WTC11 (cell line): ENCODE results near the gene ADAMTS12.

Experiments
- CTCF ChIP-seq: fragments of 200-600 bp; IDR thresholded peaks from 2 replicates; pipeline ENCODE4 v1.8.0; 2022; ENCODE audit warnings: antibody characterized with exemption
- FOXJ3 ChIP-seq: sonication (generic); formaldehyde crosslinking; IDR thresholded peaks from 2 replicates; pipeline ENCODE4 v1.9.0; 2021; ENCODE audit warnings: missing genetic modification reagents, mild to moderate bottlenecking, borderline replicate concordance
- IRF2 ChIP-seq: sonication (generic); formaldehyde crosslinking; IDR thresholded peaks from 2 replicates; pipeline ENCODE4 v1.8.0; 2022; ENCODE audit warnings: low read depth, missing genetic modification reagents, borderline replicate concordance
- JAZF1 ChIP-seq: fragments of 250-450 bp; sonication (Bioruptor Pico); IDR thresholded peaks from 2 replicates; pipeline ENCODE4 v1.9.0; 2021; ENCODE audit warnings: moderate library complexity, mild to moderate bottlenecking, inconsistent platforms
- MAX ChIP-seq: sonication (generic); formaldehyde crosslinking; IDR thresholded peaks from 2 replicates; pipeline ENCODE4 v1.8.0; 2022; ENCODE audit warnings: mild to moderate bottlenecking, missing genetic modification reagents
- USF2 ChIP-seq: sonication (generic); formaldehyde crosslinking; IDR thresholded peaks from 2 replicates; pipeline ENCODE4 v1.8.1; 2023; ENCODE audit warnings: mild to moderate bottlenecking, missing genetic modification reagents, moderate library complexity
- TF ChIP-seq, protein P1 (sequence below): sonication (generic); formaldehyde crosslinking; IDR thresholded peaks from 2 replicates; pipeline ENCODE4 v1.8.1; 2023; ENCODE audit warnings: mild to moderate bottlenecking, moderate library complexity, missing genetic modification reagents
- TF ChIP-seq, protein P2 (sequence below): fragments of 250-450 bp; sonication (Bioruptor Pico); IDR thresholded peaks from 2 replicates; pipeline ENCODE4 v1.8.0; 2021; ENCODE audit warnings: mild to moderate bottlenecking
- TF ChIP-seq, protein P3 (sequence below): sonication (generic); formaldehyde crosslinking; IDR thresholded peaks from 2 replicates; pipeline ENCODE4 v1.8.1; 2023; ENCODE audit warnings: mild to moderate bottlenecking, missing genetic modification reagents
- TF ChIP-seq, protein P4 (sequence below): sonication (generic); formaldehyde crosslinking; IDR thresholded peaks from 2 replicates; pipeline ENCODE4 v1.8.0; 2023; ENCODE audit warnings: missing genetic modification reagents

DNA sequence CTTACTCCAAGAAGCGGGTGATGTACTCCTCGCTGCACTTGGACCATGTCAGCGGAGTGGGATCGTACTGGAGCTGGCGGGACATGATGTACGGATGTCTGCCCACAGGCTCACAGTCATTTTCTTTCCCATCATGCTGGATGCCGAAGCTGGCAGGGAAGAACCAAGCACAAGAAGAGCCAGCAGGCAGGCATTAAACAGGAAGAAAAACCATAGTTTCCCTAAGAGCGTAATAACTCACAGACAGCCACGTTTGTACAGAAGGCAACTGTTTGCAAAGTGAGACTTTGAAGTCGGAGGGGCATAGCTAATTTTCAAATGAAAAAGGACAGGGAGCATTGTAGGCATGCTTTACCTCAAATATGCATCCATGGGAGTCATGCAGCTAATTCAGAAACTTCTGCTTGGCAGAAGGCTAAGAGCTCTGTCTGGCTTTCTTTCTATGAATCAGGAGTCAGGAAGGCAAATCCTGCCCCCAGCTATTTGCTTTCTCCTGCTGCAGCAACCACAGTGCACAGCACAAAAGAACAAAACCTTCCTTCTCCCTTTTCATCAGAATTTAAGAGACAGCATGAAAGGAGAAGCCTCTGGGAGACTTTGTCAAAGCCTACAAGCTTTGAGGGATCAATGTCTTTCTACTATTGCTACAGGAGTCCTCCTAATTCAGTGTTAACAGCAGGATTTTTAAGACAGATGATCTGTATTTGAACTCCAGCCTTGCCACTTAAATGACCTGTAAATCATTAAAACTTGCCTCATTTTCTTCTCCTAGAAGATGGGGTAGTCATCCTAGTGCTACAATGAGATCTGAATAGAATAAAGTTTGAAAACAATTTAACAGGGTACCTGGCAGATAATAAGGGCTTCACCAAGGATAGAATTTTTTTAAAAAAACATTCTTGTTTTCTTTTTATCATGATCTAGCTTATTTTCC lies 242.0 kb downstream of the ADAMTS12 start:
- TF ChIP-seq, protein P1, sequence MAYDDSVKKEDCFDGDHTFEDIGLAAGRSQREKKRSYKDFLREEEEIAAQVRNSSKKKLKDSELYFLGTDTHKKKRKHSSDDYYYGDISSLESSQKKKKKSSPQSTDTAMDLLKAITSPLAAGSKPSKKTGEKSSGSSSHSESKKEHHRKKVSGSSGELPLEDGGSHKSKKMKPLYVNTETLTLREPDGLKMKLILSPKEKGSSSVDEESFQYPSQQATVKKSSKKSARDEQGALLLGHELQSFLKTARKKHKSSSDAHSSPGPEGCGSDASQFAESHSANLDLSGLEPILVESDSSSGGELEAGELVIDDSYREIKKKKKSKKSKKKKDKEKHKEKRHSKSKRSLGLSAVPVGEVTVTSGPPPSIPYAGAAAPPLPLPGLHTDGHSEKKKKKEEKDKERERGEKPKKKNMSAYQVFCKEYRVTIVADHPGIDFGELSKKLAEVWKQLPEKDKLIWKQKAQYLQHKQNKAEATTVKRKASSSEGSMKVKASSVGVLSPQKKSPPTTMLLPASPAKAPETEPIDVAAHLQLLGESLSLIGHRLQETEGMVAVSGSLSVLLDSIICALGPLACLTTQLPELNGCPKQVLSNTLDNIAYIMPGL (CRISPR knock-in tag) = no peak
- TF ChIP-seq FOXJ3 (CRISPR knock-in tag) (no peak), CTCF (no peak), USF2 (CRISPR knock-in tag) (no peak), IRF2 (CRISPR knock-in tag) (no peak), JAZF1 (CRISPR knock-in tag) (no peak), MAX (CRISPR knock-in tag) (no peak)
- TF ChIP-seq, protein P2, sequence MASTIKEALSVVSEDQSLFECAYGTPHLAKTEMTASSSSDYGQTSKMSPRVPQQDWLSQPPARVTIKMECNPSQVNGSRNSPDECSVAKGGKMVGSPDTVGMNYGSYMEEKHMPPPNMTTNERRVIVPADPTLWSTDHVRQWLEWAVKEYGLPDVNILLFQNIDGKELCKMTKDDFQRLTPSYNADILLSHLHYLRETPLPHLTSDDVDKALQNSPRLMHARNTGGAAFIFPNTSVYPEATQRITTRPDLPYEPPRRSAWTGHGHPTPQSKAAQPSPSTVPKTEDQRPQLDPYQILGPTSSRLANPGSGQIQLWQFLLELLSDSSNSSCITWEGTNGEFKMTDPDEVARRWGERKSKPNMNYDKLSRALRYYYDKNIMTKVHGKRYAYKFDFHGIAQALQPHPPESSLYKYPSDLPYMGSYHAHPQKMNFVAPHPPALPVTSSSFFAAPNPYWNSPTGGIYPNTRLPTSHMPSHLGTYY (CRISPR knock-in tag) = no peak
- TF ChIP-seq, protein P3, sequence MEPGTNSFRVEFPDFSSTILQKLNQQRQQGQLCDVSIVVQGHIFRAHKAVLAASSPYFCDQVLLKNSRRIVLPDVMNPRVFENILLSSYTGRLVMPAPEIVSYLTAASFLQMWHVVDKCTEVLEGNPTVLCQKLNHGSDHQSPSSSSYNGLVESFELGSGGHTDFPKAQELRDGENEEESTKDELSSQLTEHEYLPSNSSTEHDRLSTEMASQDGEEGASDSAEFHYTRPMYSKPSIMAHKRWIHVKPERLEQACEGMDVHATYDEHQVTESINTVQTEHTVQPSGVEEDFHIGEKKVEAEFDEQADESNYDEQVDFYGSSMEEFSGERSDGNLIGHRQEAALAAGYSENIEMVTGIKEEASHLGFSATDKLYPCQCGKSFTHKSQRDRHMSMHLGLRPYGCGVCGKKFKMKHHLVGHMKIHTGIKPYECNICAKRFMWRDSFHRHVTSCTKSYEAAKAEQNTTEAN (CRISPR knock-in tag) = no peak
- TF ChIP-seq, protein P4, sequence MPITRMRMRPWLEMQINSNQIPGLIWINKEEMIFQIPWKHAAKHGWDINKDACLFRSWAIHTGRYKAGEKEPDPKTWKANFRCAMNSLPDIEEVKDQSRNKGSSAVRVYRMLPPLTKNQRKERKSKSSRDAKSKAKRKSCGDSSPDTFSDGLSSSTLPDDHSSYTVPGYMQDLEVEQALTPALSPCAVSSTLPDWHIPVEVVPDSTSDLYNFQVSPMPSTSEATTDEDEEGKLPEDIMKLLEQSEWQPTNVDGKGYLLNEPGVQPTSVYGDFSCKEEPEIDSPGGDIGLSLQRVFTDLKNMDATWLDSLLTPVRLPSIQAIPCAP (CRISPR knock-in tag) = no peak
